Activated T-helper 17 cell treated with anti-CD3 and anti-CD28 coated beads, Interleukin-2, amount 50 U/mL, for 72 hours (primary cell): ENCODE measurements around the gene CRTC3. TPM values are rescaled to one million over a fixed set of nuclear protein-coding genes. Genes with fewer than 3 reads are reported as not detected.

Source experiments
- total RNA-seq, 2 donors: library from RNA; stranded (reverse); gene quantifications; one replicate each; pipeline ENCODE4 v1.2.3, GENCODE V29; 2022

Gene CRTC3
- total RNA-seq, 2 donors from 2014 or later: 50.6 to 61.0 TPM

Other genes starting within 250 kb of the CRTC3 start
- gene ZNF774, start 177.6 kb upstream of the CRTC3 start, total RNA-seq: under 1 TPM; 0.69 to 0.82 TPM
- 100 to 1,000 TPM; 224 TPM for gene IQGAP1, start 141.7 kb upstream of the CRTC3 start, total RNA-seq
- gene BLM, start 187.4 kb downstream of the CRTC3 start, total RNA-seq: 10 to 100 TPM; 68.2 to 81.4 TPM